IMR-90 (cell line): Measurements from ENCODE around the gene OPN1LW. TPM values are rescaled to one million over a fixed set of nuclear protein-coding genes. Genes with fewer than 3 reads are reported as not detected.

Experiments
- ATAC-seq: fragments of 200-7000 bp; cut with Tn5 transposase; 2 replicates; pipeline ENCODE4 v1.9.1; 2020; ENCODE audit warnings: low read depth, mild to moderate bottlenecking, moderate library complexity
- BruUV-seq: library from RNA; stranded (reverse); fragments of 400-500 nt; replicated peaks from 2 replicates; lab custom pipeline; 2021; lab: Mats Ljungman, UMichigan
- CTCF ChIA-PET: fragments of 300-600 bp; formaldehyde crosslinking; extraction: SDS; loops from one replicate; lab custom pipeline; 2021; ENCODE audit warnings: antibody characterized with exemption; lab: Yijun Ruan, JAX
- POLR2A ChIA-PET: fragments of 300-600 bp; sonication (Branson Sonifier 250); formaldehyde crosslinking; loops from one replicate; lab custom pipeline; 2022; ENCODE audit warnings: antibody characterized with exemption; ENCODE audit not compliant: unreplicated experiment; lab: Charles Lee
- DNase-seq: peaks from one replicate; pipeline ENCODE4 v3.0.0; 2013
- H2AFZ ChIP-seq: replicated peaks from 2 replicates; pipeline ENCODE3; 2013; ENCODE audit warnings: low read length, mild to moderate bottlenecking; ENCODE audit not compliant: poor library complexity
- H2AK5ac ChIP-seq: 2 replicates; pipeline ENCODE4 v1.6.1; 2013; ENCODE audit warnings: low read depth, low read length, inconsistent platforms
- H2AK9ac ChIP-seq: replicated peaks from 2 replicates; pipeline ENCODE3; 2013; ENCODE audit warnings: mild to moderate bottlenecking, low read depth, low read length, moderate library complexity; ENCODE audit not compliant: poor library complexity
- H2BK120ac ChIP-seq: 2 replicates; pipeline ENCODE4 v1.6.1; 2013; ENCODE audit warnings: low read depth, low read length, inconsistent platforms
- H2BK15ac ChIP-seq: 3 replicates; pipeline ENCODE4 v1.6.1; 2013; ENCODE audit warnings: low read depth, low read length, inconsistent platforms
- H2BK20ac ChIP-seq: 2 replicates; pipeline ENCODE4 v1.6.1; 2013; ENCODE audit warnings: low read depth, mild to moderate bottlenecking, inconsistent platforms, low read length, moderate library complexity
- H2BK5ac ChIP-seq: 2 replicates; pipeline ENCODE4 v1.6.1; 2013; ENCODE audit warnings: mild to moderate bottlenecking, low read depth, low read length, inconsistent platforms; ENCODE audit not compliant: poor library complexity, severe bottlenecking
- H3K14ac ChIP-seq: replicated peaks from 2 replicates; pipeline ENCODE4 v1.6.1; 2013; ENCODE audit warnings: low read depth, low read length, inconsistent platforms
- H3K18ac ChIP-seq: 2 replicates; pipeline ENCODE4 v1.6.1; 2013; ENCODE audit warnings: low read depth, low read length, control low read depth
- H3K23ac ChIP-seq: 2 replicates; pipeline ENCODE4 v1.6.1; 2013; ENCODE audit warnings: low read depth, low read length, inconsistent platforms
- H3K27ac ChIP-seq: 2 replicates; pipeline ENCODE4 v1.5.1; 2013; ENCODE audit warnings: mild to moderate bottlenecking, control low read depth, low read length; ENCODE audit not compliant: insufficient read depth
- H3K27me3 ChIP-seq: 2 replicates; pipeline ENCODE4 v1.6.1; 2013; ENCODE audit warnings: low read length; ENCODE audit not compliant: control insufficient read depth, insufficient read depth
- H3K36me3 ChIP-seq: 2 replicates; pipeline ENCODE4 v1.6.1; 2013; ENCODE audit warnings: low read length, mixed read lengths; ENCODE audit not compliant: control insufficient read depth, insufficient read depth
- H3K4ac ChIP-seq: 2 replicates; pipeline ENCODE4 v1.6.1; 2013; ENCODE audit warnings: low read depth, low read length, inconsistent platforms
- H3K4me1 ChIP-seq: 2 replicates; pipeline ENCODE4 v1.6.1; 2013; ENCODE audit warnings: low read length, mixed read lengths; ENCODE audit not compliant: control insufficient read depth, insufficient read depth
- H3K4me2 ChIP-seq: 2 replicates; pipeline ENCODE4 v1.6.1; 2013; ENCODE audit warnings: low read depth, mild to moderate bottlenecking, control low read depth, low read length, moderate library complexity
- H3K4me3 ChIP-seq: 2 replicates; pipeline ENCODE4 v1.5.1; 2013; ENCODE audit warnings: low read depth, mild to moderate bottlenecking, control low read depth, low read length, moderate library complexity; ENCODE audit not compliant: insufficient read depth
- H3K56ac ChIP-seq: 2 replicates; pipeline ENCODE4 v1.6.1; 2013; ENCODE audit warnings: low read length, inconsistent platforms; ENCODE audit not compliant: insufficient read depth; ENCODE audit errors: extremely low read depth
- H3K79me1 ChIP-seq, 2 experiments: 2 replicates each; pipeline ENCODE4 v1.6.1; 2013; ENCODE audit warnings: low read length in 2 of 2, inconsistent platforms in 1 of 2, low read depth in 1 of 2
- H3K9ac ChIP-seq: 2 replicates; pipeline ENCODE4 v1.6.1; 2013; ENCODE audit warnings: low read depth, low read length, control low read depth
- H3K9me1 ChIP-seq: 2 replicates; pipeline ENCODE4 v1.6.1; 2013; ENCODE audit warnings: low read length, inconsistent platforms; ENCODE audit not compliant: insufficient read depth
- H3K9me3 ChIP-seq: 2 replicates; pipeline ENCODE4 v1.6.1; 2013; ENCODE audit warnings: low read length; ENCODE audit not compliant: control insufficient read depth, insufficient read depth
- H4K20me1 ChIP-seq: 2 replicates; pipeline ENCODE4 v1.6.1; 2013; ENCODE audit warnings: low read length, inconsistent platforms; ENCODE audit not compliant: insufficient read depth
- H4K5ac ChIP-seq: 2 replicates; pipeline ENCODE4 v1.6.1; 2013; ENCODE audit warnings: mild to moderate bottlenecking, low read depth, low read length, control low read depth
- H4K8ac ChIP-seq, 2 experiments: 2 replicates each; pipeline ENCODE4 v1.6.1; 2013; ENCODE audit warnings: low read depth in 2 of 2, low read length in 2 of 2, control low read depth in 1 of 2, inconsistent platforms in 1 of 2
- H4K91ac ChIP-seq: 2 replicates; pipeline ENCODE4 v1.6.1; 2013; ENCODE audit warnings: low read depth, low read length, inconsistent platforms; ENCODE audit not compliant: insufficient read depth
- ELK1 ChIP-seq: fragments of 150-350 bp; IDR thresholded peaks from 2 replicates; pipeline ENCODE4 v1.6.1; 2016; ENCODE audit warnings: low read depth, mild to moderate bottlenecking, low read length, moderate library complexity, borderline replicate concordance
- NFE2L2 ChIP-seq: fragments of 150-350 bp; IDR thresholded peaks from 2 replicates; pipeline ENCODE4 v1.6.1; 2016; ENCODE audit warnings: low read depth, mild to moderate bottlenecking, low read length
- WGBS, 2 experiments: methylation state at CpG; one replicate each; pipeline versions ENCODE4 v1.1.5 to v1.1.7; 2013; ENCODE audit warnings: missing lambda C conversion rate in 2 of 2; ENCODE audit not compliant: insufficient read length in 1 of 2; ENCODE audit errors: extremely low coverage in 2 of 2; 5-methylcytosine and 5-hydroxymethylcytosine counted together
- dilution Hi-C: fragments of 300-500 bp; cut with HindIII; formaldehyde crosslinking; loops from one replicate; pipeline ENCODE4 v1.14.3; 2018; ENCODE audit warnings: low sequenced_read_pairs; ENCODE audit not compliant: unreplicated experiment
- in situ Hi-C: fragments of 300-500 bp; cut with MboI; formaldehyde crosslinking; loops from 3 replicates; pipeline ENCODE4 v1.14.3; 2019; ENCODE audit warnings: low sequenced_read_pairs, inconsistent platforms, mixed read lengths
- intact Hi-C: fragments of 100-400 bp; cut with micrococcal nuclease; formaldehyde crosslinking; loops from 2 replicates; pipeline ENCODE4 v1.10.0; 2022
- polyA plus RNA-seq, 3 experiments: library from polyadenylated mRNA; depleted of rRNA; stranded (reverse); fragments of >200 nt; gene quantifications; 2 replicates each; pipeline ENCODE4 v1.2.3, GENCODE V29; 2012; ENCODE audit warnings: low replicate concordance in 1 of 3
- total RNA-seq: library from RNA; depleted of rRNA; stranded (reverse); fragments of >200 nt; gene quantifications from 2 replicates; pipeline ENCODE4 v1.2.3, GENCODE V29; 2012
- TF ChIP-seq, protein P1 (sequence below): fragments of 150-350 bp; IDR thresholded peaks from 2 replicates; pipeline ENCODE4 v1.6.1; 2017; ENCODE audit warnings: mild to moderate bottlenecking, antibody characterized with exemption, low read length, low read depth

Gene OPN1LW
- total and polyA plus RNA-seq, 2 of the 4 experiments (the other 2 are of a cell fraction), result not detected

- Histone ChIP-seq H3K4me2 (no peak overlapping the region), H3K27ac (no peak overlapping the region), H3K56ac (no peak overlapping the region), H2AK9ac (no peak overlapping the region), H3K4ac (no peak overlapping the region), H2BK15ac (no peak overlapping the region), H4K20me1 (no peaks in the 10 kb centered on the region), H2AFZ (no peak overlapping the region), H4K8ac (no peak overlapping the region), H2BK5ac (no peak overlapping the region), H3K9me1 (no peaks in the 10 kb centered on the region), H3K23ac (no peak overlapping the region), H2AK5ac (no peak overlapping the region), H3K14ac (no peak overlapping the region), H4K5ac (no peak overlapping the region), H3K79me1 (no peaks in the 10 kb centered on the region), H3K9me3 (0 out of 2 replicates have a peak, but pooled peaks cover 4% of the 10 kb centered on the region), H4K91ac (no peak overlapping the region), H2BK20ac (no peak overlapping the region), H3K9ac (no peak overlapping the region), H2BK120ac (no peak overlapping the region), H3K27me3 (peaks cover 13% of the 10 kb centered on the region), H3K18ac (no peak overlapping the region), H3K36me3 (no peaks in the 10 kb centered on the region), H3K4me1 (no peaks in the 10 kb centered on the region), H3K4me3 (no peak overlapping the region)
- TF ChIP-seq, protein P1, sequence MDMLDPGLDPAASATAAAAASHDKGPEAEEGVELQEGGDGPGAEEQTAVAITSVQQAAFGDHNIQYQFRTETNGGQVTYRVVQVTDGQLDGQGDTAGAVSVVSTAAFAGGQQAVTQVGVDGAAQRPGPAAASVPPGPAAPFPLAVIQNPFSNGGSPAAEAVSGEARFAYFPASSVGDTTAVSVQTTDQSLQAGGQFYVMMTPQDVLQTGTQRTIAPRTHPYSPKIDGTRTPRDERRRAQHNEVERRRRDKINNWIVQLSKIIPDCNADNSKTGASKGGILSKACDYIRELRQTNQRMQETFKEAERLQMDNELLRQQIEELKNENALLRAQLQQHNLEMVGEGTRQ, result no peak
- TF ChIP-seq ELK1, result no peak
- TF ChIP-seq NFE2L2, result no peak
- WGBS, 2 experiments, result 58% methylated on average over 2 of the region's 7 CpGs; no CpG with 5 or more reads in 1 of the 2 experiments
- intact Hi-C loops (no loop called here), dilution Hi-C loops (no loop called here), in situ Hi-C loops (no loop called here)
- ChIA-PET POLR2A (no interaction called here), CTCF (no interaction called here)
- BruUV-seq, result no TSS peak
- ATAC-seq (no peak), DNase-seq (no peak)
Measured at GRCh38 chrX:154135458-154136229, 8.4 kb upstream of the OPN1LW start.
